ENCODE results near the gene SLC7A11.

SLC7A11 gene

GRCh38 chr4:138204507-138204906 lies 37.6 kb downstream of the SLC7A11 start:
- no peak for DNase-seq

DNA sequence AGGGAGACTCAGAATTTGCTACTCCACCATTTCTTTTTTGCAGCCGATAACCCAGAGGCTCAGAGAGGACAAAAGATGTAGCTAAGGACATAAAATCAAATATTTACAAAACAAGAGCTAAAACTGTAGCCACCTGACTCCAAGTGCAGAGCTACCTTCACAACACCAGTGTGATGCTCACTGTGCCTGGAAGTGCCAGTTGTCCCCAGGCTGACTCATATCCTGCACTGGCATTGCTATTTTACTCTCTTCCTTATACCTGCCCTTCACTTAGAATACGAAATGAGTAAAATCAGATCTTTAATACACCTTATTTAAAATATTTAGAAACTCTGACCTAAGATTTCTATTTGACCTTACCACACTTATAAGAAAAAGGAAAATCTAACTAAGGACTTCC lies 39.5 kb downstream of the SLC7A11 start:
- DNase-seq: no peak

GRCh38 chr4:138200236-138200590 lies 41.9 kb downstream of the SLC7A11 start:
- no peak for DNase-seq

DNA sequence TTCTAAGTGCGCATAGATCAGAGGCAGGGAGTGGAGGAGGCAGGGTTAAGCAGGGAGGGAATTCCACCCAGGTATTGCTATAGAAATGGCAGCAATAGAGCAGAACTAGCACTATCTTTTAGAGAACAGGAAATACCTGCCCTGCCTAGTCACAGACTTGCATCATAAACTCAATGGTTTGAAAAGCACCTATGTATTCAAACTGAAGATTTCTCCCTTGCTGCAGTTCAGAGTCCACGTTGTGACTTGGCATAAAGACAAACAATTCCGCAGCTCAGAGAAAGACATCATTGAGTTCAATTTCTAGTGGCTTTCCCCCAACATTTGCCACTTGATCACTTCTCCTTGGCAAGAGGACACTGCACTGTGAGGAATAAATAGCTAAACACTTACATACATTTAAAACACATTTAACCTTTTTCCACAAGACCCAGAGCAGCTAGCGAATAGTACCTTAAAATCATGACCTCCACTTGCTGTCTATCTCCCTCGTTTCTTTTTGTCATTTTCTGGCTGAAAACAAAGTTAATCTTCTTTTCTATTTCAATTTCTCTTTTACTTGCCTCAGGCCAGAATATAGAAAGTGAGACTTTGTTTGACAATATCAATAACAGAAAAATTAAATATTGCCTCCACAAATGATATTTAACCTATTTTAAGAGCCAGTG lies 42.4 kb downstream of the SLC7A11 start:
- no peak for DNase-seq

DNA sequence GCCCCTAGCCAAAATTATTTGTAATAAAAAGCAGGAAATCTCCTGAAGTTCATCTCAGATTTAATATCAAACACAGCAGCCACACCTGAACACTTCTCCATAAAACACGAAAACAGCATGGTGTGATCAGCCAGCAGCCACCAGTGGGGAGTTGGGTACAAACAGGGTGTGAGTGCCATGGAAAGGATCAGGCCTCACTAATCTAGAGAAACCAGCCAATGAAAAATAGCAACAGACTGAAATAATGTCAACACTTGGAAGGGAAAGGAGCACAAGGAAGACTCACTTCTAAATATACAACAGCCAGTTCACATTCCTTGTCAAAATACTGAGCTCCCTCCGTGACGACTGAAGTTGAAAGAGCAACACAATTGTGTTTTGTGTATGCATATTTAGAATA lies 46.0 kb downstream of the SLC7A11 start:
- DNase-seq: no peak

DNA sequence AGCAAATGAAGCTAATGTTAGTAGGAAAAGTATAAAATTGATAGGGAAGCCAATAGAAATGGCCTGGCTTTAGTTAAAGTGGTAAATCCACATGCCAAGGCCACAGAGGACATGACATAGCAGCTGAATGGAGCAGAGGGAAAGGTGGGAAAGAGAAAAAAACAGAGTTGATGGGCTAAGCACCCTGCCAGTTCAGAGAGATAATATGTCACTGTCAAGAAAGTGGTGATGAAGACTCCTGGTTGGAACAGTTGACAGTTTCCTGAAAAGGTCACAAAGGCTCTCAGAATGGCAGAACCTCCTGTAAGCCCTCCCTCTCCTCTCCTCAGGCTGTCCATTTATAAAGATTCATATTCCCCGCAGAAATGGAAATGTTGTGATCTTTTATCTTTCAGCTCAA lies 48.2 kb downstream of the SLC7A11 start:
- no peak for DNase-seq

DNA sequence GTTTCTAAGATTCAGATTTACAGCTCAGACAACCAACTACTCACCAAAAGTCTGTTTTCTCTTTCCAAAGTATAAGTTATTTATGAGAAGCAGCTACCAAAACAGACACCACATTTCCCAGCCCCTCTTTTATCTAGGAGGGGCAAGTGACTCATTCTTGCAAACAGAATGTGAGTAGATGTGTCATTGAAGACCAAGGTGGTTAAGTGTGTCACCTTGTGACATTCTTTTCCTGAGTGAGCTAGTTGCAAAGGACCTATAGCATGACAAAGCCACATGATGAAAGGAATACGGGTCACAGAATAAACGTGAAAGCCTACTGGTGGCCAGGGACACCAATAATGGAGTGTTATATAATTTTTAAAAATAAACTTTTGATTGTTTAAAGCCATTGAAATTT lies 50.0 kb downstream of the SLC7A11 start:
- no peak for DNase-seq

DNA sequence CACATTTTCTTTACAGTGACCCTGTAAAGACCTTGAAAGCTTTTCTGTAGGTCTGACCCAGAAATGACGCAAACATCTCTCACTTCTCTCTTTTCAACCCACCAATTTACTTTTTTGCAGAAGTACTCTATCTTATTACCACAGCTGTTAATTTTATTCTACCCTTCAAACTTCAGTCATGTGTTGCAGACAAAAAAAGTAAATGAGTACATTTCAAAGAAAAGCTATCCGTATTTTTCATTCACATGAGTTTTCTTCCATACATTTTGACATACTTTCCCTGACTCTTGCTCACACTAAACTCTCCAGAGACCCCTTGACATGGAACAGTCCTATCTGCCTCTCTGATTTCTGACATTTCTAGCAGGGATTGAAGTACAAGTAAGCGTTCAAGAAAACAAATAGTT lies 51.7 kb downstream of the SLC7A11 start:
- no peak for DNase-seq

DNA sequence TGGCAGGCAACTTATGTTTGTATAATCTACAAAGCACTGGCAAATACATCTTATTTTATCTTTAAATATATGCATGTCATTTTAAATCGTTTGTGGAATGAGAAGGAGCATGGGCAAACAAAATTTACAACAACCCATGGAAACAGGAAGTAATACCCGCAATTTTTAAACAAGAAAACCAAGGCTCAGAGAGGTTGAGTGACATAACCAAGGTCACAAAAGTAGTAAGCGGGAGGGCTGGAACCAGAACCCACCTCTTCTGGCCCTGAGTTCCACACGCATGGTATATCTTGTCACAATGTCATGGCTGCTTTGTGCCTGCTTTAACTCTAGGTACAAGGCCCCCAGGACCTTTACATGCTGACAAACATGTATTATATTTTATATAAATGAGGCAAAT lies 52.9 kb downstream of the SLC7A11 start:
- DNase-seq: no peak

DNA sequence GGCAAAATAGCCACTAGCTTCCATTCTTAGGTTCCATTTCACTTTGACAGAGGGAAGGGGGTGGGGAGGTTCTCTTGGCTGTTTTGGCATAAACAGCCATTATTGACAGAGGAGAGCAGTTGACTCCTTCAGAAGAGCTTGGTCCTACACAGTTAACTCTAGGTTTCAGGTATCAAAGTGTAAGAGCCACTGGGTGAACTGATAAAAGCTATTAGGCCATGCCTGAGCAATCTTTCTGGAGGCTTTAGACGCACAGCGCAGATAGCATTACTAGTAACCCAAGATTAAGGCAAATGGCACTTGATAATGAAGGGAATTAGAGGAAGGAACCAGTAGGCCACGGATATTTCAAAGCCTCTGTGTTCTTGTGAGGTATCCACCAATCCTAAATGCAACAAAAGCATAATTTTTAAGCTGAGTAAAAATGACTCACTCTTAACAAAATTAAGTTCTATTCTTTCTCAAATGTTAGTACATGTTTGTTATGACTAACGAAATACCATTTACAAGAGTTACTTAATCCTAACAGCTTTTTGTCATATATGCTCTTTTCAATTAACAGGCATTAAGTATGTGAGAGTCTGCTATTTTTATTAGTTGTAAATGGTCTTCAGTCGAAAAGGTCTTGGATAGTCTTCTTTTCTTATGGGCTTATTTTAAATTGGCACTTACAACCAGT lies 53.6 kb downstream of the SLC7A11 start:
- DNase-seq: no peak

GRCh38 chr4:138185859-138186645 lies 56.1 kb downstream of the SLC7A11 start:
- no peak for DNase-seq

DNA sequence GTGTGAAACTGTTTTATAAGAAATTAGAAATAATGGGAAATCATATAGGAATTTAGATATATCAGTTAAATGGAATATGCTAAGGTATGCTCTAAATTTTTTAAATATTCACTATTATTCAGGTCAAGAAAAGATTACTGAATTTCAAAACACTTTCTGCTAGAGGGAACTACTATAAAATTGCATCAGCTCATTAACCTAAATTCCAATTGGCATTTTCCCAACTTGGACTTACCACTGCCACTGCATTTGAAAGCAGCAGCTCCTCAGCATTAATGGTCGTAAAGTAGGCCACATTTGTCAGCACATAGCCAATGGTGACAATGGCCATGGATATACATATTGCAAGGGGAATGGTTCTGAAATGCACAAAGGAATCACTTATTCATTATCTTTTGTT lies 57.3 kb downstream of the SLC7A11 start:
- no peak for DNase-seq

GRCh38 chr4:138182838-138183426 lies 59.2 kb downstream of the SLC7A11 start:
- DNase-seq: no peak

- no peak for DNase-seq
Observed at GRCh38 chr4:138181287-138181686, 60.9 kb downstream of the SLC7A11 start.

DNA sequence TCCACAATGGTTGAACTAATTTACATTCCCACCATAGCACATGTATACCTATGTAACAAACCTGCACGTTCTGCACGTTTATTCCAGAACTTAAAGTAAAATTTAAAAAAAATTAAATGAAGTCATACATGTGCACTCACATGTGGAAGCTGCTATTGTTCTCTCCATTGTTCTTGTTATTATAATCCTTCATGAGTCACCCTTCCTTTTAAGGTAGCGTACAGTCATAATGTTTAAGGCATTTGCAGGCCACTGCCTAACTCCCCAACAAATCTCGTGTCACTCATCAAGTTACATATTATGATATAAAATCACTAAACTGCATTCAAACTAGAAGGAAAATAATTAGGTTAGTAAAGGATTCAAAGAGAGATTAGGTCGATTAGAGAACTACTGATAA lies 63.6 kb downstream of the SLC7A11 start:
- DNase-seq: no peak

DNA sequence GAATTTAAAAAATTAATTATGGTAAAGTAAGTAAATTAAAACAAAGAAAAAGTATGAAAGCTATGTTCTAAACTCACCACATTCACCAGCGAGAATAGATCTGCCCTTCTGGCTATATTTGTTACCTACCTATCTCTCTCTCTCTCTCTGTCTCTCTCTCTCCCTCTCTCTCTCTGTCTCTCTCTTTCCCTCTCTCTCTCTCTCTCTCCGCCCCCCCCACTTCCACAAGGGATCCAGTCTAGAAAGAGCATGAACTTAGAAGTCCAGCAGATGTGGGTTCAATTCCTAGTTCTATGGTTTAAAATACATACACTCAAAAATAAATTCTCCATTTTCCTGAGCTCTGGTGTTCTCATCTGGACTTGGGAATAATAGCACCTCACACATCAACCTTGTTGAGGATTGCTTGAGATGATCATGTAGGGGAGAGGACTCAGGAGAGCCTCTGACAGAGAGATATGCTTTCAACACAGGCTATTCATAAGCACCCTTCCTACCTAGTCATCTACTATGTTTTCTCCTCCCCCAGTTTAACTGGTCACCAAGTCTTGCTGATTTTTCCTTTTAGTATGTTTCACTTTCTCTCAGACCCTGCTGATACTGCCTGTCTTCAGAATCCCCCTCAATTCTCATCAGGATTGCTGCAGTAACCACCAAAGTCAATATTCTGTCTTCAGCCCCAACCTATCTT lies 64.7 kb downstream of the SLC7A11 start:
- DNase-seq: no peak

- DNase-seq: no peak
Observed at GRCh38 chr4:138174981-138175794, 67.0 kb downstream of the SLC7A11 start.

DNA sequence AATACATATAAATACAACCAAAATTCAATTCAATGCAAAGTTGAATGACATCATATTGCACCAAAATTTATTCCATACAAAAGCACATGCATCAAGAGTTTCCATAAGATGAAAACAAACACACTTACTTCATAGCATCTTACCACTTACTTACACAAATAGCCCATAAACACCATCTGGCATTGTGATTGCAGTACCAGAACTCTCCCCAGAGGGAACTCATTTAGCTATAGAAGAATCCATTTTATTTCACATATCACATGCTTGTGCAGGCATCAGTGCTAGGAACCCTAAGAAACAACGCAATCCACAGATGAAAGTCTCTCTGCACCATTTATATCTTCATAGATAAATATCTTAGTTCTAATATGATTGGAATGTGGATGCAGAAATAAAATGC lies 77.9 kb downstream of the SLC7A11 start:
- DNase-seq: no peak

- no peak for DNase-seq
Observed at GRCh38 chr4:138163171-138163570, 79.0 kb downstream of the SLC7A11 start.

GRCh38 chr4:138162259-138162658 lies 79.9 kb downstream of the SLC7A11 start:
- no peak for DNase-seq

- no peak for DNase-seq
Observed at GRCh38 chr4:138161351-138161750, 80.8 kb downstream of the SLC7A11 start.

GRCh38 chr4:138158746-138159297 lies 83.3 kb downstream of the SLC7A11 start:
- DNase-seq: no peak
